ENCODE results near the gene PIAS1.
"Not testable (repeated sequence)": the region's sequence is repeated elsewhere in the genome, so short reads cannot be mapped to it uniquely, and the experiment has no call there.

The PIAS1 gene

DNA sequence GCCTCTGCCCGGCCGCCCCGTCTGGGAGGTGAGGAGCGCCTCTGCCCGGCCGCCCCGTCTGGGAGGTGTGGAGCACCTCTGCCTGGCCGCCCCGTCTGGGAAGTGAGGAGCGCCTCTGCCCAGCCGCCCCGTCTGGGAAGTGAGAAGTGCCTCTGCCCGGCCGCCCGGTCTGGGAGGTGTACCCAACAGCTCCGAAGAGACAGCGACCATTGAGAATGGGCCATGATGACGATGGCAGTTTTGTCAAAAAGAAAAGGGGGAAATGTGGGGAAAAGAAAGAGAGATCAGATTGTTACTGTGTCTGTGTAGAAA is 168.3 kb downstream of the PIAS1 start:
- H3K27ac ChIP-seq (ENCODE audit: extremely low read depth, low read depth, low read length); H3K4me3 ChIP-seq (ENCODE audit: low read depth, low read length); H3K4me1 ChIP-seq (ENCODE audit: control insufficient read depth, insufficient read depth, low read length); H3K9me3 ChIP-seq (ENCODE audit: control insufficient read depth, insufficient read depth, low read depth, low read length); POLR2A ChIA-PET; CTCF ChIA-PET: not testable (repeated sequence)
- H3K36me3 ChIP-seq (ENCODE audit: control insufficient read depth in 2 of 2, insufficient read depth in 1 of 2, low read length in 2 of 2), result peaks cover 7 to 34% of the 10 kb centered on the region in 2 experiments; a peak in 2 of 3 replicates

DNA sequence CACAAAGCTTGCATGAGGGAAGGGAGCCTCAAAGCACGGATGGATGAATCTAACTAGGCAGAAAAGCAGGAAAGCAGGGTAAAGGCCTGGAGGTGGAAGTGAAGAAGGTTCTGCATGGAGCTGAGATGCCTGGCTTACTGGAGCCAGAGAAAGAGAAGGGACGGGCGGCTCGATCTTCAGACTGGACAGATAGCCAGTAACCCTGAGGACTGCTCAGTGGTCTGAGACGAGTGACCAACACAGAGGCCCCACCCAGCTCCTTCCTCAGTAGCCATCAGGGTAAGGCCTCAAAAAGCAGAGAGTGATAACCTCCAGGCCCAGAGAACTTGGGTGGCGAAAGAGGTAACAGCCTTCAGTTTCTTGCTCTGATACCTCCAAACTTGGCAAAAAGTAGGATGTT is 169.1 kb downstream of the PIAS1 start:
- no peaks in the 10 kb centered on the region for H3K9me3 ChIP-seq (ENCODE audit: control insufficient read depth, insufficient read depth, low read depth, low read length)
- H3K4me1 ChIP-seq (ENCODE audit: control insufficient read depth, insufficient read depth, low read length), result no peaks in the 10 kb centered on the region
- no peak overlapping the region for H3K4me3 ChIP-seq (ENCODE audit: low read depth, low read length)
- POLR2A ChIA-PET, result no interaction called here
- CTCF ChIA-PET, result no interaction called here
- H3K36me3 ChIP-seq (ENCODE audit: control insufficient read depth in 2 of 2, insufficient read depth in 1 of 2, low read length in 2 of 2), result peaks cover 6 to 26% of the 10 kb centered on the region in 2 experiments; a peak in 2 of 3 replicates
- H3K27ac ChIP-seq (ENCODE audit: extremely low read depth, low read depth, low read length), result no peak overlapping the region
- TF ChIP-seq ZNF324 (tag by site-specific recombination; IDR thresholded peaks at IDR 0.05) (no peak), KLF8 (tag by site-specific recombination; IDR thresholded peaks at IDR 0.05) (no peak)
- TF ChIP-seq, protein P1, sequence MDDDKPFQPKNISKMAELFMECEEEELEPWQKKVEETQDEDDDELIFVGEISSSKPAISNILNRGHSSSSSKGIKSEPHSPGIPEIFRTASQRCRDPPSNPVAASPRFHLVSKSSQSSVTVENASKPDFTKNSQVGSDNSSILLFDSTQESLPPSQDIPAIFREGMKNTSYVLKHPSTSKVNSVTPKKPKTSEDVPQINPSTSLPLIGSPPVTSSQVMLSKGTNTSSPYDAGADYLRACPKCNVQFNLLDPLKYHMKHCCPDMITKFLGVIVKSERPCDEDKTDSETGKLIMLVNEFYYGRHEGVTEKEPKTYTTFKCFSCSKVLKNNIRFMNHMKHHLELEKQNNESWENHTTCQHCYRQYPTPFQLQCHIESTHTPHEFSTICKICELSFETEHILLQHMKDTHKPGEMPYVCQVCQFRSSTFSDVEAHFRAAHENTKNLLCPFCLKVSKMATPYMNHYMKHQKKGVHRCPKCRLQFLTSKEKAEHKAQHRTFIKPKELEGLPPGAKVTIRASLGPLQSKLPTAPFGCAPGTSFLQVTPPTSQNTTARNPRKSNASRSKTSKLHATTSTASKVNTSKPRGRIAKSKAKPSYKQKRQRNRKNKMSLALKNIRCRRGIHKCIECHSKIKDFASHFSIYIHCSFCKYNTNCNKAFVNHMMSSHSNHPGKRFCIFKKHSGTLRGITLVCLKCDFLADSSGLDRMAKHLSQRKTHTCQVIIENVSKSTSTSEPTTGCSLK (tag by site-specific recombination; IDR thresholded peaks at IDR 0.05), result no peak

DNA sequence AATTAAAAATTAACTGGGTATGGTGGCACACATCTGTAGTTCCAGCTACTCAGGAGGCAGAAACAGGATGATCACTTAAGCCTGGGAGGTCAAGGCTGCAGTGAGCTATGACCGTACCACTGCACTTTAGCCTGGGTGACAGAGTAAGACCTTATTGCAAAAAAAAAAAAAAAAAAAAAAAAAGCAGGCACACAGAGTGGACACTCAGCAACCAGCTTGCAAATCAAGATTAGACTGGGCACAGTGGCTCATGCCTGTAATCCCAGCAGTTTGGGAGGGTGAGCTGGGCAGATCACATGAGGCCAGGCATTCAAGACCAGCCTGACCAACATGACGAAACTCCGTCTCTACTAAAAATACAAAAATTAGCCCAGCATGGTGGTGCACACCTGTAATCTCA is 170.0 kb downstream of the PIAS1 start:
- no peaks in the 10 kb centered on the region for H3K9me3 ChIP-seq (ENCODE audit: control insufficient read depth, insufficient read depth, low read depth, low read length)
- H3K36me3 ChIP-seq (ENCODE audit: control insufficient read depth in 2 of 2, insufficient read depth in 1 of 2, low read length in 2 of 2), result peaks cover 6 to 17% of the 10 kb centered on the region in 2 experiments; a peak in 2 of 3 replicates
- no peaks in the 10 kb centered on the region; the same call in 1 of the 2 replicates for H3K4me1 ChIP-seq (ENCODE audit: control insufficient read depth, insufficient read depth, low read length)
- no peak overlapping the region for H3K27ac ChIP-seq (ENCODE audit: extremely low read depth, low read depth, low read length)
- H3K4me3 ChIP-seq (ENCODE audit: low read depth, low read length), result no peak overlapping the region
- ChIA-PET POLR2A (interaction anchor here (0.6 kb wide), 1 partner anchor 703 kb away, joined by 6 read pairs; the partner anchor contains the start of gene C15orf61), CTCF (interaction anchor here (0.7 kb wide), 1 partner anchor 14 kb away, joined by 3 read pairs; no protein-coding TSS in a partner anchor)
- no peak for TF ChIP-seq ZNF221 (tag by site-specific recombination; IDR thresholded peaks at IDR 0.05; ENCODE audit: borderline replicate concordance)
- TF ChIP-seq ZNF248 (tag by site-specific recombination; IDR thresholded peaks at IDR 0.05), result no peak
- TF ChIP-seq, protein P2, sequence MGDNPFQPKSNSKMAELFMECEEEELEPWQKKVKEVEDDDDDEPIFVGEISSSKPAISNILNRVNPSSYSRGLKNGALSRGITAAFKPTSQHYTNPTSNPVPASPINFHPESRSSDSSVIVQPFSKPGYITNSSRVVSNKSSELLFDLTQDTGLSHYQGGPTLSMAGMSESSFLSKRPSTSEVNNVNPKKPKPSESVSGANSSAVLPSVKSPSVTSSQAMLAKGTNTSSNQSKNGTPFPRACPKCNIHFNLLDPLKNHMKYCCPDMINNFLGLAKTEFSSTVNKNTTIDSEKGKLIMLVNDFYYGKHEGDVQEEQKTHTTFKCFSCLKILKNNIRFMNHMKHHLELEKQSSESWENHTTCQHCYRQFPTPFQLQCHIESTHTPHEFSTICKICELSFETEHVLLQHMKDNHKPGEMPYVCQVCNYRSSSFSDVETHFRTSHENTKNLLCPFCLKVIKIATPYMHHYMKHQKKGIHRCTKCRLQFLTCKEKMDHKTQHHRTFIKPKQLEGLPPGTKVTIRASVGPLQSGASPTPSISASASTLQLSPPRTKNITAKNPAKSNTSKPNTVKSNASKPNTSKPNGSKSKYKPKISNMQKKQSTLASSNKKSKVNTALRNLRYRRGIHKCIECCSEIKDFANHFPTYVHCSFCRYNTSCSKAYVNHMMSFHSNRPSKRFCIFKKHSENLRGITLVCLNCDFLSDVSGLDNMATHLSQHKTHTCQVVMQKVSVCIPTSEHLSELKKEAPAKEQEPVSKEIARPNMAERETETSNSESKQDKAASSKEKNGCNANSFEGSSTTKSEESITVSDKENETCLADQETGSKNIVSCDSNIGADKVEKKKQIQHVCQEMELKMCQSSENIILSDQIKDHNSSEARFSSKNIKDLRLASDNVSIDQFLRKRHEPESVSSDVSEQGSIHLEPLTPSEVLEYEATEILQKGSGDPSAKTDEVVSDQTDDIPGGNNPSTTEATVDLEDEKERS (tag by site-specific recombination; IDR thresholded peaks at IDR 0.05), result 0 out of 2 replicates have a peak, but pooled peaks have one; percentile 46
- TF ChIP-seq, protein P3, sequence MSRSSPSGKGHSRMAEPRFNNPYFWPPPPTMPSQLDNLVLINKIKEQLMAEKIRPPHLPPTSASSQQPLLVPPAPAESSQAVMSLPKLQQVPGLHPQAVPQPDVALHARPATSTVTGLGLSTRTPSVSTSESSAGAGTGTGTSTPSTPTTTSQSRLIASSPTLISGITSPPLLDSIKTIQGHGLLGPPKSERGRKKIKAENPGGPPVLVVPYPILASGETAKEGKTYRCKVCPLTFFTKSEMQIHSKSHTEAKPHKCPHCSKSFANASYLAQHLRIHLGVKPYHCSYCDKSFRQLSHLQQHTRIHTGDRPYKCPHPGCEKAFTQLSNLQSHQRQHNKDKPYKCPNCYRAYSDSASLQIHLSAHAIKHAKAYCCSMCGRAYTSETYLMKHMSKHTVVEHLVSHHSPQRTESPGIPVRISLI (tag by site-specific recombination; IDR thresholded peaks at IDR 0.05), result peak; percentile 70; the same call in 1 of the 2 replicates

DNA sequence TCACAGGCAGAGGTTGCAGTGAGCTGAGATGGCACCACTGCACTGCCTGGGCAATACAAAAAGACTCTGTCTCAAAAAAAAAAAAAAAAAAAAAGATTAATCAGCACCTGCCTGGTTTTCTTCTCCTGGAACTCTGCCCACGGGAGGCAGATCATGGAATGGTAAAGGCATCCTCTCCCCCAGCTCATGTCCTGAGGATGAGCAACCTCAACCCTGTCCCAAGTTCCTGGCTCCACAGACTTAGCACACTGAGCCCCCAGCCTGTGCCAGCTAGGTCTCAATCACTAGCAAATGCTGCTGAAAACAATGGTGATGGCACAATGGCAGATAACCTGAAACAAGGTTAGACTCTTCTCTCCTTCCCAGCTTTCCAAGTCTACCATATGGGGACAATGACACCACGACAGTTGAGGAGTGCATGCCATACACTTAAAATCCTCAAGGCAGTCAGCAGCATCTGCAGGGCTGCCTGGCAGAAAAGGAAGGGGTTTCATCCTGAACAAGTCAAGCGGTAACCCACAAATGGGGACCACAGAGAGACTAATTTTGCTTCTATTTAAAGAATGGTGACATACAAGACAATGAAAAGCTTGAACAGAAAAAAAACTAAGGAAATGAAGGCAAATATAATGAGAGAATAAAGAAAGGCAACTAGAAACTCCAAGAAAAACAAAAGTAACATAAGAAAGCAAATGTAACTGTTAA is 170.6 kb downstream of the PIAS1 start:
- ChIA-PET CTCF (interaction anchor here (0.7 to 0.9 kb wide), 2 partner anchors 15 to 29 kb away, joined by 3 read pairs; no protein-coding TSS in a partner anchor), POLR2A (interaction anchor here (0.6 to 0.7 kb wide), 2 partner anchors 64 to 704 kb away, joined by 4 to 6 read pairs; partner anchors contain the start of gene C15orf61)
- Histone ChIP-seq H3K4me1 (ENCODE audit: control insufficient read depth, insufficient read depth, low read length) (no peaks in the 10 kb centered on the region; the same call in 1 of the 2 replicates), H3K36me3 (ENCODE audit: control insufficient read depth in 2 of 2, insufficient read depth in 1 of 2, low read length in 2 of 2) (peaks cover 6 to 11% of the 10 kb centered on the region in 2 experiments; a peak in 2 of 3 replicates), H3K27ac (ENCODE audit: extremely low read depth, low read depth, low read length) (no peak overlapping the region), H3K4me3 (ENCODE audit: low read depth, low read length) (no peak overlapping the region), H3K9me3 (ENCODE audit: control insufficient read depth, insufficient read depth, low read depth, low read length) (no peaks in the 10 kb centered on the region)
- TF ChIP-seq, protein P4, sequence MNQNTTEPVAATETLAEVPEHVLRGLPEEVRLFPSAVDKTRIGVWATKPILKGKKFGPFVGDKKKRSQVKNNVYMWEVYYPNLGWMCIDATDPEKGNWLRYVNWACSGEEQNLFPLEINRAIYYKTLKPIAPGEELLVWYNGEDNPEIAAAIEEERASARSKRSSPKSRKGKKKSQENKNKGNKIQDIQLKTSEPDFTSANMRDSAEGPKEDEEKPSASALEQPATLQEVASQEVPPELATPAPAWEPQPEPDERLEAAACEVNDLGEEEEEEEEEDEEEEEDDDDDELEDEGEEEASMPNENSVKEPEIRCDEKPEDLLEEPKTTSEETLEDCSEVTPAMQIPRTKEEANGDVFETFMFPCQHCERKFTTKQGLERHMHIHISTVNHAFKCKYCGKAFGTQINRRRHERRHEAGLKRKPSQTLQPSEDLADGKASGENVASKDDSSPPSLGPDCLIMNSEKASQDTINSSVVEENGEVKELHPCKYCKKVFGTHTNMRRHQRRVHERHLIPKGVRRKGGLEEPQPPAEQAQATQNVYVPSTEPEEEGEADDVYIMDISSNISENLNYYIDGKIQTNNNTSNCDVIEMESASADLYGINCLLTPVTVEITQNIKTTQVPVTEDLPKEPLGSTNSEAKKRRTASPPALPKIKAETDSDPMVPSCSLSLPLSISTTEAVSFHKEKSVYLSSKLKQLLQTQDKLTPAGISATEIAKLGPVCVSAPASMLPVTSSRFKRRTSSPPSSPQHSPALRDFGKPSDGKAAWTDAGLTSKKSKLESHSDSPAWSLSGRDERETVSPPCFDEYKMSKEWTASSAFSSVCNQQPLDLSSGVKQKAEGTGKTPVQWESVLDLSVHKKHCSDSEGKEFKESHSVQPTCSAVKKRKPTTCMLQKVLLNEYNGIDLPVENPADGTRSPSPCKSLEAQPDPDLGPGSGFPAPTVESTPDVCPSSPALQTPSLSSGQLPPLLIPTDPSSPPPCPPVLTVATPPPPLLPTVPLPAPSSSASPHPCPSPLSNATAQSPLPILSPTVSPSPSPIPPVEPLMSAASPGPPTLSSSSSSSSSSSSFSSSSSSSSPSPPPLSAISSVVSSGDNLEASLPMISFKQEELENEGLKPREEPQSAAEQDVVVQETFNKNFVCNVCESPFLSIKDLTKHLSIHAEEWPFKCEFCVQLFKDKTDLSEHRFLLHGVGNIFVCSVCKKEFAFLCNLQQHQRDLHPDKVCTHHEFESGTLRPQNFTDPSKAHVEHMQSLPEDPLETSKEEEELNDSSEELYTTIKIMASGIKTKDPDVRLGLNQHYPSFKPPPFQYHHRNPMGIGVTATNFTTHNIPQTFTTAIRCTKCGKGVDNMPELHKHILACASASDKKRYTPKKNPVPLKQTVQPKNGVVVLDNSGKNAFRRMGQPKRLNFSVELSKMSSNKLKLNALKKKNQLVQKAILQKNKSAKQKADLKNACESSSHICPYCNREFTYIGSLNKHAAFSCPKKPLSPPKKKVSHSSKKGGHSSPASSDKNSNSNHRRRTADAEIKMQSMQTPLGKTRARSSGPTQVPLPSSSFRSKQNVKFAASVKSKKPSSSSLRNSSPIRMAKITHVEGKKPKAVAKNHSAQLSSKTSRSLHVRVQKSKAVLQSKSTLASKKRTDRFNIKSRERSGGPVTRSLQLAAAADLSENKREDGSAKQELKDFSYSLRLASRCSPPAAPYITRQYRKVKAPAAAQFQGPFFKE (tag by site-specific recombination; IDR thresholded peaks at IDR 0.05; ENCODE audit: borderline replicate concordance), result no peak
- TF ChIP-seq ZNF555 (tag by site-specific recombination; conservative IDR thresholded peaks at IDR 0.05) (no peak), ZNF664 (tag by site-specific recombination; IDR thresholded peaks at IDR 0.05) (no peak)

Data from HEK293 (cell line).